H1 (cell line): Measurements from ENCODE around the gene HECTD1. TPM values are rescaled to one million over a fixed set of nuclear protein-coding genes. Genes with fewer than 3 reads are reported as not detected.

Experiments
- CTCF ChIA-PET: fragments of 300-600 bp; sonication (Branson Sonifier 250); formaldehyde crosslinking; loops from one replicate; lab custom pipeline; 2021; ENCODE audit not compliant: partially characterized antibody; lab: Charles Lee
- POLR2A ChIA-PET: fragments of 300-600 bp; sonication (Branson Sonifier 250); formaldehyde crosslinking; loops from one replicate; lab custom pipeline; 2021; ENCODE audit warnings: inconsistent platforms; ENCODE audit not compliant: partially characterized antibody; lab: Charles Lee
- DNase-seq, 2 experiments: peaks; one replicate each; pipeline versions ENCODE4 v3.0.0 to v3.0.0-alpha.2; 2010 to 2022; ENCODE audit warnings: low spot score in 2 of 2, low read depth in 1 of 2, mixed read lengths in 1 of 2
- FAIRE-seq: peaks from 2 replicates; lab custom pipeline; 2011; peaks lifted over from hg19 to GRCh38; lab: Jason Lieb, UNC
- H2AFZ ChIP-seq: 2 replicates; pipeline ENCODE4 v1.8.1; 2012; ENCODE audit warnings: low read length, inconsistent platforms
- H2AK5ac ChIP-seq: 2 replicates; pipeline ENCODE4 v1.6.1; 2013; ENCODE audit warnings: low read depth, low read length
- H2BK120ac ChIP-seq: replicated peaks from 2 replicates; pipeline ENCODE3; 2013; ENCODE audit warnings: low read depth, low read length, inconsistent platforms
- H2BK12ac ChIP-seq: 2 replicates; pipeline ENCODE4 v1.6.1; 2013; ENCODE audit warnings: low read depth, low read length
- H2BK15ac ChIP-seq: 2 replicates; pipeline ENCODE4 v1.6.1; 2013; ENCODE audit warnings: low read length
- H2BK20ac ChIP-seq: 2 replicates; pipeline ENCODE4 v1.6.1; 2013; ENCODE audit warnings: low read length
- H2BK5ac ChIP-seq: 2 replicates; pipeline ENCODE4 v1.6.1; 2013; ENCODE audit warnings: low read depth, low read length
- H3K14ac ChIP-seq: 2 replicates; pipeline ENCODE4 v1.6.1; 2013; ENCODE audit warnings: inconsistent platforms; ENCODE audit not compliant: insufficient read length
- H3K18ac ChIP-seq: 2 replicates; pipeline ENCODE4 v1.6.1; 2013; ENCODE audit warnings: low read length; ENCODE audit errors: extremely low read depth
- H3K23ac ChIP-seq: 2 replicates; pipeline ENCODE4 v1.6.1; 2013; ENCODE audit warnings: inconsistent platforms; ENCODE audit not compliant: insufficient read length
- H3K23me2 ChIP-seq: 2 replicates; pipeline ENCODE4 v1.6.1; 2013; ENCODE audit warnings: low read depth, low read length
- H3K27ac ChIP-seq: 2 replicates; pipeline ENCODE4 v1.6.1; 2011; ENCODE audit warnings: low read depth, low read length, inconsistent platforms
- H3K27me3 ChIP-seq, 4 experiments: replicated peaks in 1 of 4; 1 replicate in 1 of 4; 2 replicates in 3 of 4; pipeline versions ENCODE4 v1.6.1 to v1.8.1; 2011 to 2013; ENCODE audit warnings: low read length in 3 of 4, mild to moderate bottlenecking in 3 of 4, inconsistent platforms in 2 of 4, mixed read lengths in 2 of 4, moderate library complexity in 1 of 4; ENCODE audit not compliant: control insufficient read depth in 3 of 4, insufficient read depth in 3 of 4; ENCODE audit errors: extremely low read depth in 1 of 4
- H3K36me3 ChIP-seq, 4 experiments: 2 replicates each; pipeline versions ENCODE4 v1.6.1 to v1.8.1; 2011 to 2013; ENCODE audit warnings: mild to moderate bottlenecking in 4 of 4, low read length in 3 of 4, moderate library complexity in 2 of 4, control low read depth in 1 of 4, inconsistent platforms in 1 of 4; ENCODE audit not compliant: insufficient read depth in 4 of 4, control insufficient read depth in 2 of 4
- H3K4ac ChIP-seq: replicated peaks from 2 replicates; pipeline ENCODE3; 2013; ENCODE audit warnings: low read length, low read depth, mixed read lengths, inconsistent platforms; ENCODE audit not compliant: insufficient read length
- H3K4me1 ChIP-seq, 4 experiments: replicated peaks in 1 of 4; 1 replicate in 1 of 4; 2 replicates in 3 of 4; pipeline versions ENCODE4 v1.6.1 to v1.8.1; 2011 to 2013; ENCODE audit warnings: low read length in 3 of 4, inconsistent platforms in 2 of 4, mixed read lengths in 1 of 4; ENCODE audit not compliant: insufficient read depth in 4 of 4, control insufficient read depth in 3 of 4
- H3K4me2 ChIP-seq, 2 experiments: 2 replicates each; pipeline versions ENCODE4 v1.6.1 to v1.8.1; 2011 to 2013; ENCODE audit warnings: low read depth in 2 of 2, low read length in 2 of 2, control low read depth in 1 of 2, inconsistent platforms in 1 of 2, mild to moderate bottlenecking in 1 of 2; ENCODE audit not compliant: insufficient read depth in 1 of 2
- H3K4me3 ChIP-seq, 4 experiments: fragments of 200-600, 300-600 bp in 1 of 4; sonication (generic), shearing (Covaris generic), sonication (Bioruptor Twin) in 1 of 4; 2 replicates each; pipeline versions ENCODE4 v1.5.1 to v1.8.1; 2011 to 2016; ENCODE audit warnings: low read length in 4 of 4, low read depth in 3 of 4, control low read depth in 2 of 4, inconsistent platforms in 2 of 4, mild to moderate bottlenecking in 2 of 4, mixed read lengths in 1 of 4, moderate library complexity in 1 of 4; ENCODE audit not compliant: insufficient read depth in 2 of 4; ENCODE audit errors: extremely low read depth in 1 of 4
- H3K56ac ChIP-seq: replicated peaks from 2 replicates; pipeline ENCODE3; 2013; ENCODE audit warnings: low read depth, mild to moderate bottlenecking, mixed read lengths, low read length, inconsistent platforms; ENCODE audit not compliant: insufficient read length
- H3K79me1 ChIP-seq: 2 replicates; pipeline ENCODE4 v1.6.1; 2013; ENCODE audit warnings: low read depth, low read length, control low read depth
- H3K79me2 ChIP-seq, 2 experiments: 2 replicates each; pipeline versions ENCODE4 v1.6.1 to v1.8.1; 2012 to 2013; ENCODE audit warnings: low read length in 2 of 2, mild to moderate bottlenecking in 2 of 2, inconsistent platforms in 1 of 2; ENCODE audit not compliant: insufficient read depth in 2 of 2, control insufficient read depth in 1 of 2
- H3K9ac ChIP-seq, 4 experiments: replicated peaks in 1 of 4; 1 replicate in 1 of 4; 2 replicates in 3 of 4; pipeline versions ENCODE4 v1.6.1 to v1.8.1; 2011 to 2013; ENCODE audit warnings: low read depth in 3 of 4, low read length in 3 of 4, control low read depth in 2 of 4, mild to moderate bottlenecking in 2 of 4, moderate library complexity in 2 of 4, inconsistent platforms in 1 of 4; ENCODE audit errors: extremely low read depth in 1 of 4
- H3K9me3 ChIP-seq, 2 experiments: 2 replicates each; pipeline versions ENCODE4 v1.6.1 to v1.8.1; 2012 to 2013; ENCODE audit warnings: mild to moderate bottlenecking in 2 of 2, moderate library complexity in 2 of 2, control low read depth in 1 of 2, inconsistent platforms in 1 of 2, low read depth in 1 of 2, low read length in 1 of 2, mixed read lengths in 1 of 2; ENCODE audit not compliant: insufficient read depth in 2 of 2
- H4K20me1 ChIP-seq, 2 experiments: replicated peaks in 1 of 2; 2 replicates each; pipeline versions ENCODE3 to v1.8.1; 2011 to 2013; ENCODE audit warnings: inconsistent platforms in 2 of 2, low read length in 2 of 2, mild to moderate bottlenecking in 1 of 2; ENCODE audit not compliant: insufficient read depth in 2 of 2, control insufficient read depth in 1 of 2
- H4K5ac ChIP-seq: 2 replicates; pipeline ENCODE4 v1.6.1; 2013; ENCODE audit warnings: low read length, low read depth, mixed read lengths, inconsistent platforms; ENCODE audit not compliant: insufficient read length
- H4K8ac ChIP-seq: 2 replicates; pipeline ENCODE4 v1.8.0; 2013; ENCODE audit warnings: mild to moderate bottlenecking, moderate library complexity, low read length, inconsistent platforms; ENCODE audit not compliant: insufficient read depth; ENCODE audit errors: extremely low read depth
- H4K91ac ChIP-seq: replicated peaks from 2 replicates; pipeline ENCODE3; 2013; ENCODE audit warnings: low read length, mixed read lengths, inconsistent platforms; ENCODE audit not compliant: insufficient read length
- KDM4A ChIP-seq: IDR thresholded peaks from one replicate; pipeline ENCODE4 v1.7.1; 2012; ENCODE audit warnings: low read depth, mild to moderate bottlenecking, moderate library complexity, low read length, inconsistent platforms; ENCODE audit not compliant: severe bottlenecking
- PHF8 ChIP-seq: fragments of 200-600 bp; sonication (generic); conservative IDR thresholded peaks from 2 replicates; pipeline ENCODE4 v1.7.1; 2012; ENCODE audit warnings: low read depth, mild to moderate bottlenecking, inconsistent platforms, low read length, moderate library complexity
- POLR2AphosphoS5 ChIP-seq: IDR thresholded peaks from 2 replicates; pipeline ENCODE4 v1.6.1; 2011; ENCODE audit warnings: low read depth, low read length
- POU5F1 ChIP-seq: IDR thresholded peaks from 2 replicates; pipeline ENCODE4 v1.6.1; 2011; ENCODE audit warnings: low read depth, mild to moderate bottlenecking, low read length, moderate library complexity
- RNF2 ChIP-seq: fragments of 200-900, 300-1000 bp; sonication (generic); IDR thresholded peaks from 2 replicates; pipeline ENCODE4 v1.7.1; 2016; ENCODE audit warnings: borderline replicate concordance, low read depth, mild to moderate bottlenecking, antibody characterized with exemption, low read length; ENCODE audit not compliant: poor library complexity, severe bottlenecking; ENCODE audit errors: missing control alignments
- SP4 ChIP-seq: IDR thresholded peaks from 2 replicates; pipeline ENCODE4 v1.6.1; 2012; ENCODE audit warnings: low read length, inconsistent platforms
- TEAD4 ChIP-seq: IDR thresholded peaks from 2 replicates; pipeline ENCODE4 v1.6.1; 2012; ENCODE audit warnings: low read depth, low read length, inconsistent platforms, mixed read lengths
- WGBS, 2 experiments: shearing (Covaris generic) in 1 of 2; methylation state at CpG; one replicate each; pipeline versions ENCODE4 v1.1.6 to v1.1.7; 2013 to 2015; ENCODE audit warnings: low lambda C conversion rate in 2 of 2, mixed read lengths in 2 of 2, inconsistent platforms in 1 of 2, low coverage in 1 of 2, missing lambda C conversion rate in 1 of 2; ENCODE audit not compliant: insufficient replicate concordance in 2 of 2, insufficient coverage in 1 of 2, insufficient read length in 1 of 2; ENCODE audit errors: extremely low coverage in 1 of 2, missing lambda C conversion rate in 1 of 2; 5-methylcytosine and 5-hydroxymethylcytosine counted together
- polyA plus RNA-seq, 7 experiments: library from polyadenylated mRNA; depleted of rRNA in 3 of 7; stranded (reverse) in 5 of 7; unstranded in 2 of 7; fragments of >200 nt in 5 of 7; fragments of 200-250 nt in 2 of 7; gene quantifications; 1 replicate in 5 of 7; 2 replicates in 1 of 7; 4 replicates in 1 of 7; pipeline versions ENCODE4 v1.2.1 to v1.2.3, GENCODE V29; 2011 to 2013; ENCODE audit warnings: missing spikeins in 2 of 7, mixed read lengths in 2 of 7
- total RNA-seq: library from RNA; stranded (reverse); fragmentation: NEBNext Ultra II Directional; extraction: Animal tissue kit (Norgen Biotek cat#: 25700); gene quantifications from 2 replicates; pipeline ENCODE4 v1.2.1, GENCODE V29; 2021

HECTD1 gene
- total and polyA plus RNA-seq, 2 of the 8 experiments (the other 6 are each of a cell fraction or from before 2014, with no cell fraction given), result 44.7 to 105 TPM

- CTCF ChIA-PET, result interaction anchor here (1.0 to 1.2 kb wide), 2 partner anchors 50 to 64 kb away, joined by 3 read pairs; partner anchors contain the start of gene HECTD1
- H3K27ac ChIP-seq, result no peak overlapping the region
- H2BK120ac ChIP-seq, result no peak overlapping the region
Observed at GRCh38 chr14:31257244-31257553, 49.6 kb upstream of the HECTD1 start.

More at GRCh38 chr14:31257244-31257553, 49.6 kb upstream of the HECTD1 start:
- Histone ChIP-seq H4K5ac (no peak overlapping the region), H3K9me3 (no peaks in the 10 kb centered on the region), H3K79me2 (no peaks in the 10 kb centered on the region), H4K8ac (no peak overlapping the region), H3K23me2 (no peaks in the 10 kb centered on the region), H2BK12ac (no peak overlapping the region), H3K23ac (no peak overlapping the region), H3K14ac (no peak overlapping the region), H2AFZ (no peak overlapping the region), H4K20me1 (no peaks in the 10 kb centered on the region), H3K4me2 (no peak overlapping the region), H2AK5ac (no peak overlapping the region), H2BK15ac (no peak overlapping the region), H3K9ac (no peak overlapping the region), H2BK20ac (no peak overlapping the region), H3K4me3 (no peak overlapping the region), H2BK5ac (no peak overlapping the region), H3K27me3 (no peaks in the 10 kb centered on the region), H3K56ac (no peak overlapping the region), H3K18ac (no peak overlapping the region), H3K79me1 (no peaks in the 10 kb centered on the region), H3K4me1 (no peaks in the 10 kb centered on the region), H3K4ac (no peak overlapping the region), H3K36me3 (no peaks in the 10 kb centered on the region), H4K91ac (no peak overlapping the region)
- DNase-seq, result no peak
- POLR2A ChIA-PET, result no interaction called here
- FAIRE-seq, result no peak
- TF ChIP-seq POU5F1 (no peak), KDM4A (no peak), POLR2AphosphoS5 (no peak), TEAD4 (no peak), SP4 (no peak), RNF2 (no peak), PHF8 (no peak)
- 100% methylated on average over 1 of the region's 1 CpG; no CpG with 5 or more reads in 1 of the 2 experiments for WGBS, 2 experiments
